HepG2 (cell line): ENCODE results near the gene BIN1. TPM values are rescaled to one million over a fixed set of nuclear protein-coding genes. Genes with fewer than 3 reads are reported as not detected.

Experiments
- ATAC-seq: fragments of 200-7000 bp; cut with Tn5 transposase; 3 replicates; pipeline ENCODE4 v1.9.1; 2020; ENCODE audit warnings: mild to moderate bottlenecking, moderate library complexity
- BruUV-seq: library from RNA; stranded (reverse); fragments of 400-500 nt; replicated peaks from 2 replicates; lab custom pipeline; 2021; lab: Mats Ljungman, UMichigan
- CTCF ChIA-PET: fragments of 300-600 bp; formaldehyde crosslinking; extraction: SDS; loops from one replicate; lab custom pipeline; 2021; ENCODE audit warnings: low total read pairs, inconsistent platforms, low intra/inter-chr PET ratio; lab: Yijun Ruan, JAX
- POLR2A ChIA-PET: fragments of 350-600 bp; sonication (Branson Sonifier 250); formaldehyde crosslinking; loops from one replicate; lab custom pipeline; 2020; ENCODE audit warnings: antibody characterized with exemption, inconsistent platforms; lab: Yijun Ruan, JAX
- DNase-seq: peaks from one replicate; pipeline ENCODE4 v3.0.0-alpha.2; 2015; ENCODE audit warnings: low spot score
- FAIRE-seq: peaks from 3 replicates; lab custom pipeline; 2011; peaks lifted over from hg19 to GRCh38; lab: Jason Lieb, UNC
- H2AFZ ChIP-seq: one replicate; pipeline ENCODE4 v1.6.1; 2011; ENCODE audit warnings: low read length, inconsistent platforms
- H3K27ac ChIP-seq: fragments of 300-600 bp; 3 replicates; pipeline ENCODE4 v1.8.0; 2011; ENCODE audit warnings: mixed run types, mild to moderate bottlenecking, mixed read lengths, low read length, inconsistent platforms; ENCODE audit not compliant: insufficient read depth; ENCODE audit errors: extremely low read length
- H3K27me3 ChIP-seq, 2 experiments: fragments of 200-600 bp in 1 of 2; 2 replicates in 1 of 2; 3 replicates in 1 of 2; pipeline versions ENCODE4 v1.6.0 to v1.8.0; 2011; ENCODE audit warnings: low read length in 2 of 2, mild to moderate bottlenecking in 2 of 2, moderate library complexity in 2 of 2, inconsistent platforms in 1 of 2; ENCODE audit not compliant: insufficient read depth in 2 of 2, control insufficient read depth in 1 of 2
- H3K36me3 ChIP-seq, 2 experiments: fragments of 200-600 bp in 1 of 2; replicated peaks in 1 of 2; 2 replicates in 1 of 2; 3 replicates in 1 of 2; pipeline versions ENCODE4 v1.5.1 to v1.8.0; 2011; ENCODE audit warnings: low read length in 2 of 2, inconsistent platforms in 1 of 2; ENCODE audit not compliant: insufficient read depth in 2 of 2, control insufficient read depth in 1 of 2
- H3K4me1 ChIP-seq: 2 replicates; pipeline ENCODE4 v1.5.1; 2012; ENCODE audit warnings: low read length, inconsistent platforms; ENCODE audit not compliant: insufficient read depth
- H3K4me2 ChIP-seq: 2 replicates; pipeline ENCODE4 v1.6.0; 2011; ENCODE audit warnings: low read depth, low read length, inconsistent platforms
- H3K4me3 ChIP-seq, 3 experiments: fragments of 200-600 bp in 1 of 3; sonication (generic), shearing (Covaris generic) in 1 of 3; replicated peaks in 1 of 3; 2 replicates each; pipeline ENCODE4 v1.5.1; 2011 to 2016; ENCODE audit warnings: low read length in 3 of 3, inconsistent platforms in 2 of 3, low read depth in 2 of 3, mild to moderate bottlenecking in 2 of 3, control low read depth in 1 of 3, mixed read lengths in 1 of 3; ENCODE audit not compliant: insufficient read depth in 1 of 3
- H3K79me2 ChIP-seq: one replicate; pipeline ENCODE4 v1.6.1; 2011; ENCODE audit warnings: low read length, inconsistent platforms; ENCODE audit not compliant: insufficient read depth
- H3K9ac ChIP-seq: 2 replicates; pipeline ENCODE4 v1.6.0; 2011; ENCODE audit warnings: mild to moderate bottlenecking, low read depth, low read length, inconsistent platforms; ENCODE audit not compliant: insufficient read depth
- H3K9me3 ChIP-seq: 2 replicates; pipeline ENCODE4 v1.5.1; 2012; ENCODE audit warnings: mild to moderate bottlenecking, low read length
- H4K20me1 ChIP-seq: 2 replicates; pipeline ENCODE4 v1.6.0; 2011; ENCODE audit warnings: inconsistent platforms, mild to moderate bottlenecking, low read length, moderate library complexity; ENCODE audit not compliant: insufficient read depth
- ARID3A ChIP-seq: IDR thresholded peaks from 2 replicates; pipeline ENCODE4 v1.6.1; 2012; ENCODE audit warnings: low read depth, low read length, improper control_type of control experiment
- ARNT2 ChIP-seq: sonication (generic); formaldehyde crosslinking; IDR thresholded peaks from 2 replicates; pipeline ENCODE4 v1.8.0; 2022; ENCODE audit warnings: mild to moderate bottlenecking, low read depth, missing genetic modification reagents, moderate library complexity
- CC2D1A ChIP-seq: sonication (generic); formaldehyde crosslinking; IDR thresholded peaks from 2 replicates; pipeline ENCODE4 v1.8.1; 2023; ENCODE audit warnings: mild to moderate bottlenecking, missing genetic modification reagents
- ETV6 ChIP-seq: sonication (generic); formaldehyde crosslinking; conservative IDR thresholded peaks from 2 replicates; pipeline ENCODE4 v1.4.0; 2020; ENCODE audit warnings: missing genetic modification reagents
- HMG20B ChIP-seq: conservative IDR thresholded peaks from 2 replicates; pipeline ENCODE4 v1.6.1; 2016; ENCODE audit warnings: missing genetic modification reagents, missing compliant biosample characterization
- IRF1 ChIP-seq: sonication (generic); formaldehyde crosslinking; IDR thresholded peaks from 2 replicates; pipeline ENCODE4 v1.4.0; 2020; ENCODE audit warnings: low read depth, mild to moderate bottlenecking, missing genetic modification reagents
- KLF9 ChIP-seq: IDR thresholded peaks from 2 replicates; pipeline ENCODE4 v1.6.1; 2016; ENCODE audit warnings: low read depth
- NFIC ChIP-seq: IDR thresholded peaks from 2 replicates; pipeline ENCODE4 v1.6.1; 2012; ENCODE audit warnings: mild to moderate bottlenecking, low read length, inconsistent platforms
- RFXAP ChIP-seq: sonication (generic); formaldehyde crosslinking; IDR thresholded peaks from 2 replicates; pipeline ENCODE4 v1.4.0; 2020; ENCODE audit warnings: missing genetic modification reagents, borderline replicate concordance
- SMYD3 ChIP-seq: sonication (generic); formaldehyde crosslinking; IDR thresholded peaks from 2 replicates; pipeline ENCODE4 v1.8.1; 2023; ENCODE audit warnings: mild to moderate bottlenecking, missing genetic modification reagents
- SNAPC2 ChIP-seq: sonication (generic); formaldehyde crosslinking; IDR thresholded peaks from 2 replicates; pipeline ENCODE4 v1.8.1; 2022; ENCODE audit warnings: mild to moderate bottlenecking, missing genetic modification reagents
- SRY ChIP-seq: sonication (generic); formaldehyde crosslinking; IDR thresholded peaks from 2 replicates; pipeline ENCODE4 v1.8.0; 2022; ENCODE audit warnings: mild to moderate bottlenecking, missing genetic modification reagents
- TGIF2 ChIP-seq: IDR thresholded peaks from 2 replicates; pipeline ENCODE4 v1.6.1; 2016; ENCODE audit warnings: control low read depth, missing compliant biosample characterization
- TRAFD1 ChIP-seq: sonication (generic); formaldehyde crosslinking; IDR thresholded peaks from 2 replicates; pipeline ENCODE4 v1.5.1; 2020; ENCODE audit warnings: missing genetic modification reagents, mild to moderate bottlenecking, borderline replicate concordance
- ZNF17 ChIP-seq: sonication (generic); formaldehyde crosslinking; IDR thresholded peaks from 2 replicates; pipeline ENCODE4 v1.5.0; 2020; ENCODE audit warnings: mild to moderate bottlenecking, missing genetic modification reagents
- ZNF597 ChIP-seq: sonication (generic); formaldehyde crosslinking; IDR thresholded peaks from 2 replicates; pipeline ENCODE4 v1.5.0; 2020; ENCODE audit warnings: missing genetic modification reagents
- ZNF788 ChIP-seq: sonication (generic); formaldehyde crosslinking; IDR thresholded peaks from 2 replicates; pipeline ENCODE4 v1.5.0; 2020; ENCODE audit warnings: mild to moderate bottlenecking, missing genetic modification reagents, borderline replicate concordance
- WGBS: methylation state at CpG from one replicate; pipeline ENCODE4 v1.1.6; 2017; ENCODE audit warnings: low lambda C conversion rate; 5-methylcytosine and 5-hydroxymethylcytosine counted together
- in situ Hi-C: cut with HindIII; loops from 2 replicates; pipeline ENCODE4 v1.10.0; 2017; ENCODE audit warnings: low pct_unique_long_range_greater_than_20kb; ENCODE audit not compliant: extremely low pct_ligation_motif_present
- intact Hi-C: fragments of 100-400 bp; cut with micrococcal nuclease; formaldehyde crosslinking; loops from one replicate; pipeline ENCODE4 v1.10.0; 2022; ENCODE audit not compliant: unreplicated experiment
- polyA plus RNA-seq, 8 experiments: library from polyadenylated mRNA; depleted of rRNA in 3 of 8; stranded (reverse) in 7 of 8; unstranded in 1 of 8; fragments of >200 nt; fragmentation: Illumina TruSeq in 4 of 8; extraction: Trizol in 4 of 8; gene quantifications; 2 replicates each; pipeline versions ENCODE4 v1.2.1 to v1.2.3, GENCODE V29; 2011 to 2016; ENCODE audit warnings: low read depth in 4 of 8, missing spikeins in 1 of 8, mixed read lengths in 1 of 8; ENCODE audit not compliant: insufficient read depth in 1 of 8
- total RNA-seq, 5 experiments: library from RNA; depleted of rRNA; stranded (reverse); fragments of >200 nt; fragmentation: Illumina TruSeq; extraction: Trizol; gene quantifications; 2 replicates each; pipeline ENCODE4 v1.2.3, GENCODE V29; 2016; ENCODE audit warnings: low read depth in 1 of 5
- TF ChIP-seq, protein P1 (sequence below): IDR thresholded peaks from 2 replicates; pipeline ENCODE4 v1.6.1; 2016; ENCODE audit warnings: missing compliant biosample characterization, missing genetic modification reagents, borderline replicate concordance

Gene BIN1
- total and polyA plus RNA-seq, 2 of the 13 experiments (the other 11 are each of a cell fraction or from before 2014, with no cell fraction given) = 0.93 to 1.2 TPM

- intact Hi-C loops = no loop called here
- ChIA-PET POLR2A (no interaction called here), CTCF (no interaction called here)
Observed at GRCh38 chr2:127056086-127056485, 50.9 kb downstream of the BIN1 start.

More at GRCh38 chr2:127056086-127056485, 50.9 kb downstream of the BIN1 start:
- Histone ChIP-seq H3K79me2 (no peaks in the 10 kb centered on the region), H3K9ac (no peak overlapping the region), H3K4me1 (peaks cover 12% of the 10 kb centered on the region), H3K4me3 (no peak overlapping the region), H3K36me3 (no peaks in the 10 kb centered on the region), H3K9me3 (no peaks in the 10 kb centered on the region), H2AFZ (no peak overlapping the region), H4K20me1 (no peaks in the 10 kb centered on the region), H3K4me2 (no peak overlapping the region), H3K27me3 (peaks cover 0 to 3% of the 10 kb centered on the region in 2 experiments; a peak in 2 of 5 replicates), H3K27ac (no peak overlapping the region)
- in situ Hi-C loops = no loop called here
- no peak for ATAC-seq
- WGBS = 64% methylated on average over 11 of the region's 11 CpGs
- no peak for DNase-seq
- no peak for FAIRE-seq
- no TSS peak for BruUV-seq
- TF ChIP-seq ZNF17 (CRISPR knock-in tag) (no peak), ETV6 (CRISPR knock-in tag) (no peak), ARNT2 (CRISPR knock-in tag) (no peak), CC2D1A (CRISPR knock-in tag) (no peak), SMYD3 (no peak), ZNF597 (CRISPR knock-in tag) (no peak), SNAPC2 (CRISPR knock-in tag) (no peak), HMG20B (CRISPR knock-in tag) (no peak), KLF9 (CRISPR knock-in tag) (no peak), NFIC (no peak), RFXAP (CRISPR knock-in tag) (no peak), ZNF788 (CRISPR knock-in tag) (no peak), IRF1 (CRISPR knock-in tag) (no peak), ARID3A (no peak), SRY (CRISPR knock-in tag) (no peak), TRAFD1 (no peak), TGIF2 (CRISPR knock-in tag) (no peak)
- TF ChIP-seq, protein P1, sequence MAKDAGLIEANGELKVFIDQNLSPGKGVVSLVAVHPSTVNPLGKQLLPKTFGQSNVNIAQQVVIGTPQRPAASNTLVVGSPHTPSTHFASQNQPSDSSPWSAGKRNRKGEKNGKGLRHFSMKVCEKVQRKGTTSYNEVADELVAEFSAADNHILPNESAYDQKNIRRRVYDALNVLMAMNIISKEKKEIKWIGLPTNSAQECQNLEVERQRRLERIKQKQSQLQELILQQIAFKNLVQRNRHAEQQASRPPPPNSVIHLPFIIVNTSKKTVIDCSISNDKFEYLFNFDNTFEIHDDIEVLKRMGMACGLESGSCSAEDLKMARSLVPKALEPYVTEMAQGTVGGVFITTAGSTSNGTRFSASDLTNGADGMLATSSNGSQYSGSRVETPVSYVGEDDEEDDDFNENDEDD (CRISPR knock-in tag) = no peak
